Calu3 (cell line): ENCODE data around the gene SEPTIN12. TPM values are rescaled to one million over a fixed set of nuclear protein-coding genes. Genes with fewer than 3 reads are reported as not detected.

Experiments used
- Bru-seq: library from RNA; stranded (reverse); fragments of 400-500 nt; gene quantifications from one replicate; lab custom pipeline; 2021; lab: Mats Ljungman, UMichigan
- BruChase-seq, 2 experiments: library from RNA; stranded (reverse); fragments of 400-500 nt; gene quantifications; one replicate each; lab custom pipeline; 2021; lab: Mats Ljungman, UMichigan
- BruUV-seq: library from RNA; stranded (reverse); fragments of 400-500 nt; replicated peaks from 2 replicates; lab custom pipeline; 2021; lab: Mats Ljungman, UMichigan
- CTCF ChIA-PET: fragments of 300-600 bp; sonication (Branson Sonifier 250); formaldehyde crosslinking; loops from one replicate; lab custom pipeline; 2022; ENCODE audit warnings: antibody characterized with exemption; lab: Charles Lee
- DNase-seq: peaks from one replicate; pipeline ENCODE4 v3.0.0; 2022
- H3K27ac Mint-ChIP-seq: one replicate; pipeline ENCODE4 v1.8.0; 2022; ENCODE audit warnings: mixed read lengths; ENCODE audit not compliant: unreplicated experiment
- H3K27me3 Mint-ChIP-seq: one replicate; pipeline ENCODE4 v1.8.0; 2022; ENCODE audit warnings: mixed read lengths; ENCODE audit not compliant: unreplicated experiment
- H3K36me3 Mint-ChIP-seq: one replicate; pipeline ENCODE4 v1.8.0; 2022; ENCODE audit warnings: mild to moderate bottlenecking, moderate library complexity, mixed read lengths; ENCODE audit not compliant: insufficient read depth, unreplicated experiment
- H3K4me1 Mint-ChIP-seq: one replicate; pipeline ENCODE4 v1.8.0; 2022; ENCODE audit warnings: mild to moderate bottlenecking, low read depth, mixed read lengths; ENCODE audit not compliant: unreplicated experiment
- H3K4me3 Mint-ChIP-seq: one replicate; pipeline ENCODE4 v1.8.0; 2022; ENCODE audit warnings: mild to moderate bottlenecking, low read depth, moderate library complexity, mixed read lengths; ENCODE audit not compliant: unreplicated experiment
- H3K9me3 Mint-ChIP-seq: one replicate; pipeline ENCODE4 v1.8.0; 2022; ENCODE audit warnings: low read depth, mixed read lengths; ENCODE audit not compliant: unreplicated experiment
- CTCF ChIP-seq: fragments of 200-600 bp; IDR thresholded peaks from one replicate; pipeline ENCODE4 v1.8.0; 2022; ENCODE audit warnings: antibody characterized with exemption; ENCODE audit not compliant: unreplicated experiment
- intact Hi-C: fragments of 100-400 bp; cut with micrococcal nuclease; formaldehyde crosslinking; loops from one replicate; pipeline ENCODE4 v1.10.0; 2022; ENCODE audit not compliant: unreplicated experiment
- long read RNA-seq: library from polyadenylated mRNA; stranded (forward); transcript quantifications from one replicate; pipeline ENCODE4 v2.0.0, GENCODE V29; 2022
- total RNA-seq: library from RNA; stranded (reverse); gene quantifications from 2 replicates; pipeline ENCODE4 v1.2.3, GENCODE V29; 2022

The SEPTIN12 gene, protein sequence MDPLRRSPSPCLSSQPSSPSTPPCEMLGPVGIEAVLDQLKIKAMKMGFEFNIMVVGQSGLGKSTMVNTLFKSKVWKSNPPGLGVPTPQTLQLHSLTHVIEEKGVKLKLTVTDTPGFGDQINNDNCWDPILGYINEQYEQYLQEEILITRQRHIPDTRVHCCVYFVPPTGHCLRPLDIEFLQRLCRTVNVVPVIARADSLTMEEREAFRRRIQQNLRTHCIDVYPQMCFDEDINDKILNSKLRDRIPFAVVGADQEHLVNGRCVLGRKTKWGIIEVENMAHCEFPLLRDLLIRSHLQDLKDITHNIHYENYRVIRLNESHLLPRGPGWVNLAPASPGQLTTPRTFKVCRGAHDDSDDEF
- total RNA-seq, result not detected in 2 replicates
- Bru-seq, nascent RNA, result not detected
- percentile 21 among the genes with signal in this experiment for BruChase-seq, experiment 1, labeled RNA remaining after a 6-hour chase
- not detected for BruChase-seq, experiment 2, labeled RNA remaining after a 2-hour chase
- long read RNA-seq, result 0 reads

- BruUV-seq, result no TSS peak
- Mint-ChIP-seq H3K27me3 (no peaks in the 10 kb centered on the region), H3K4me1 (peaks cover 27% of the 10 kb centered on the region), H3K36me3 (peaks cover 13% of the 10 kb centered on the region), H3K4me3 (no peak within 1 kb of the TSS), H3K9me3 (no peaks in the 10 kb centered on the region), H3K27ac (no peak within 1 kb of the TSS)
- no peak for DNase-seq
- TF ChIP-seq CTCF, result no peak
- intact Hi-C loops, result no loop called here
- CTCF ChIA-PET, result no interaction called here
Measured at GRCh38 chr16:4787627-4788482, at the start of gene SEPTIN12. Gene SEPTIN12 (minus strand): TSS chr16:4788345. CDS start chr16:4787645, 700 bp downstream.

DNA sequence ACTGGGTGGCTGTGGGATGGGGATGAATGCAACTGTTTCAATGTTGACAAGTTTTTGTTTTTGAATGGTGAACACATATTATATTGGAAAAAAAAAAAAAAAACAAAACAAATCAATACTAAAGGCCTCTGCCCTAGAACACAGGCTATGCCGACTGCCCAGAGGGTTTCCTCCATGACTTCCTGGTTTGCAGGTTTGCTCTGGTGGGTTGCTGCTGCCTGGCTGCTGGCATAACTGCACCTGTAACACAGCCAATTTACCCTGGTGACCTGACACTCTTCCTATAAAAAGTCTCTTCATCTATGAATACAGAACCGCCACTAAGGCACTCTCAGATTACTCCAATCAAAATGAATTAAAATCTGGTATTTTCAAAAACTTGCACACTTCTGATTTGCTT is 48.6 kb upstream of the SEPTIN12 start:
- H3K4me3 Mint-ChIP-seq, result no peak overlapping the region
- H3K27me3 Mint-ChIP-seq, result no peaks in the 10 kb centered on the region
- no peak for TF ChIP-seq CTCF
- CTCF ChIA-PET, result no interaction called here
- BruUV-seq, result no TSS peak
- no peaks in the 10 kb centered on the region for H3K9me3 Mint-ChIP-seq
- H3K27ac Mint-ChIP-seq, result no peak overlapping the region
- H3K4me1 Mint-ChIP-seq, result no peaks in the 10 kb centered on the region
- H3K36me3 Mint-ChIP-seq, result peaks cover 54% of the 10 kb centered on the region
- intact Hi-C loops, result no loop called here
- DNase-seq, result no peak

- no peak overlapping the region for H3K4me3 Mint-ChIP-seq
- H3K27me3 Mint-ChIP-seq, result no peaks in the 10 kb centered on the region
- no peak for TF ChIP-seq CTCF
- H3K9me3 Mint-ChIP-seq, result no peaks in the 10 kb centered on the region
- intact Hi-C loops, result no loop called here
- no TSS peak for BruUV-seq
- no peak for DNase-seq
- no peaks in the 10 kb centered on the region for H3K4me1 Mint-ChIP-seq
- CTCF ChIA-PET, result no interaction called here
- H3K27ac Mint-ChIP-seq, result no peak overlapping the region
- H3K36me3 Mint-ChIP-seq, result peaks cover 48% of the 10 kb centered on the region
Measured at GRCh38 chr16:4833584-4833983, 45.4 kb upstream of the SEPTIN12 start.

DNA sequence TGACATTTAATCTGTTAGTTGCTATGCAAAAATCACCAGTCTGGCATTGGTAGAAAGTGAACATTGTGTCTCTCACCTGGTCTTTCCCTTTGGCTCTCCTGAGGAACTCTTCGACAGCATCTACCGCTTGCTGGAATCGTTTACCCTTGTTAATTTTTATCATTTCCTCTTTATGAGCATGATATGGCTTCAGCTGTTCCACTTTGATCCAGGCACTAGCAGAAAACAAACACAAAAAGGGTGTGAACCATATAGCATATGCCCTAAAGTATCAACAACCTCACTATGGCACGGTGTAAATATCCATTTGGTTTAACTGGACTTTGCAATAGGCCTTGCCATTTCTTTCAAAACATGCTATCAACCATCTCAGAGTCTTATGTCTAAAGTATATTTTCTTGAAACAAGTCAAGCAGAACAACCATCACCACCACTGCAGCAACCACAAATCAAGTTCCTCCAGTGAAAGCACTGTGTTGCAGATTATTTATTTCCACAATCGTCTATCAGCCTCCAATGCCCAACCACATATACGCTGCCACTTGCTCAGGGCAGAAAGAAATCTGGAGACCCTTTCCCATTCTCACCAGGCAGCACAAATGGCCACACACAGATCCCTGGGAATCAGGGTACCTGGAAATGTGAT is 44.7 kb upstream of the SEPTIN12 start:
- BruUV-seq, result no TSS peak
- Mint-ChIP-seq H3K4me1 (no peaks in the 10 kb centered on the region), H3K9me3 (no peaks in the 10 kb centered on the region), H3K27ac (no peak overlapping the region), H3K27me3 (no peaks in the 10 kb centered on the region), H3K4me3 (no peak overlapping the region), H3K36me3 (peaks cover 45% of the 10 kb centered on the region)
- intact Hi-C loops, result no loop called here
- no peak for TF ChIP-seq CTCF
- CTCF ChIA-PET, result interaction anchor here (0.6 kb wide), 1 partner anchor 26 kb away, joined by 8 read pairs; no protein-coding TSS in a partner anchor
- DNase-seq, result no peak
